H1 (cell line): ENCODE measurements around the gene TNNI3. TPM values are rescaled to one million over a fixed set of nuclear protein-coding genes. Genes with fewer than 3 reads are reported as not detected.

Experiments used
- CTCF ChIA-PET: fragments of 300-600 bp; sonication (Branson Sonifier 250); formaldehyde crosslinking; loops from one replicate; lab custom pipeline; 2021; ENCODE audit not compliant: partially characterized antibody; lab: Charles Lee
- POLR2A ChIA-PET: fragments of 300-600 bp; sonication (Branson Sonifier 250); formaldehyde crosslinking; loops from one replicate; lab custom pipeline; 2021; ENCODE audit warnings: inconsistent platforms; ENCODE audit not compliant: partially characterized antibody; lab: Charles Lee
- DNase-seq, 2 experiments: peaks; one replicate each; pipeline versions ENCODE4 v3.0.0 to v3.0.0-alpha.2; 2010 to 2022; ENCODE audit warnings: low spot score in 2 of 2, low read depth in 1 of 2, mixed read lengths in 1 of 2
- FAIRE-seq: peaks from 2 replicates; lab custom pipeline; 2011; peaks lifted over from hg19 to GRCh38; lab: Jason Lieb, UNC
- H2AFZ ChIP-seq: 2 replicates; pipeline ENCODE4 v1.8.1; 2012; ENCODE audit warnings: low read length, inconsistent platforms
- H2AK5ac ChIP-seq: 2 replicates; pipeline ENCODE4 v1.6.1; 2013; ENCODE audit warnings: low read depth, low read length
- H2BK120ac ChIP-seq: replicated peaks from 2 replicates; pipeline ENCODE3; 2013; ENCODE audit warnings: low read depth, low read length, inconsistent platforms
- H2BK12ac ChIP-seq: 2 replicates; pipeline ENCODE4 v1.6.1; 2013; ENCODE audit warnings: low read depth, low read length
- H2BK15ac ChIP-seq: 2 replicates; pipeline ENCODE4 v1.6.1; 2013; ENCODE audit warnings: low read length
- H2BK20ac ChIP-seq: 2 replicates; pipeline ENCODE4 v1.6.1; 2013; ENCODE audit warnings: low read length
- H2BK5ac ChIP-seq: 2 replicates; pipeline ENCODE4 v1.6.1; 2013; ENCODE audit warnings: low read depth, low read length
- H3K14ac ChIP-seq: 2 replicates; pipeline ENCODE4 v1.6.1; 2013; ENCODE audit warnings: inconsistent platforms; ENCODE audit not compliant: insufficient read length
- H3K18ac ChIP-seq: 2 replicates; pipeline ENCODE4 v1.6.1; 2013; ENCODE audit warnings: low read length; ENCODE audit errors: extremely low read depth
- H3K23ac ChIP-seq: 2 replicates; pipeline ENCODE4 v1.6.1; 2013; ENCODE audit warnings: inconsistent platforms; ENCODE audit not compliant: insufficient read length
- H3K23me2 ChIP-seq: 2 replicates; pipeline ENCODE4 v1.6.1; 2013; ENCODE audit warnings: low read depth, low read length
- H3K27ac ChIP-seq: 2 replicates; pipeline ENCODE4 v1.6.1; 2011; ENCODE audit warnings: low read depth, low read length, inconsistent platforms
- H3K27me3 ChIP-seq, 4 experiments: replicated peaks in 1 of 4; 1 replicate in 1 of 4; 2 replicates in 3 of 4; pipeline versions ENCODE4 v1.6.1 to v1.8.1; 2011 to 2013; ENCODE audit warnings: low read length in 3 of 4, mild to moderate bottlenecking in 3 of 4, inconsistent platforms in 2 of 4, mixed read lengths in 2 of 4, moderate library complexity in 1 of 4; ENCODE audit not compliant: control insufficient read depth in 3 of 4, insufficient read depth in 3 of 4; ENCODE audit errors: extremely low read depth in 1 of 4
- H3K36me3 ChIP-seq, 4 experiments: 2 replicates each; pipeline versions ENCODE4 v1.6.1 to v1.8.1; 2011 to 2013; ENCODE audit warnings: mild to moderate bottlenecking in 4 of 4, low read length in 3 of 4, moderate library complexity in 2 of 4, control low read depth in 1 of 4, inconsistent platforms in 1 of 4; ENCODE audit not compliant: insufficient read depth in 4 of 4, control insufficient read depth in 2 of 4
- H3K4ac ChIP-seq: replicated peaks from 2 replicates; pipeline ENCODE3; 2013; ENCODE audit warnings: low read length, low read depth, mixed read lengths, inconsistent platforms; ENCODE audit not compliant: insufficient read length
- H3K4me1 ChIP-seq, 4 experiments: replicated peaks in 1 of 4; 1 replicate in 1 of 4; 2 replicates in 3 of 4; pipeline versions ENCODE4 v1.6.1 to v1.8.1; 2011 to 2013; ENCODE audit warnings: low read length in 3 of 4, inconsistent platforms in 2 of 4, mixed read lengths in 1 of 4; ENCODE audit not compliant: insufficient read depth in 4 of 4, control insufficient read depth in 3 of 4
- H3K4me2 ChIP-seq, 2 experiments: 2 replicates each; pipeline versions ENCODE4 v1.6.1 to v1.8.1; 2011 to 2013; ENCODE audit warnings: low read depth in 2 of 2, low read length in 2 of 2, control low read depth in 1 of 2, inconsistent platforms in 1 of 2, mild to moderate bottlenecking in 1 of 2; ENCODE audit not compliant: insufficient read depth in 1 of 2
- H3K4me3 ChIP-seq, 4 experiments: fragments of 200-600, 300-600 bp in 1 of 4; sonication (generic), shearing (Covaris generic), sonication (Bioruptor Twin) in 1 of 4; 2 replicates each; pipeline versions ENCODE4 v1.5.1 to v1.8.1; 2011 to 2016; ENCODE audit warnings: low read length in 4 of 4, low read depth in 3 of 4, control low read depth in 2 of 4, inconsistent platforms in 2 of 4, mild to moderate bottlenecking in 2 of 4, mixed read lengths in 1 of 4, moderate library complexity in 1 of 4; ENCODE audit not compliant: insufficient read depth in 2 of 4; ENCODE audit errors: extremely low read depth in 1 of 4
- H3K56ac ChIP-seq: replicated peaks from 2 replicates; pipeline ENCODE3; 2013; ENCODE audit warnings: low read depth, mild to moderate bottlenecking, mixed read lengths, low read length, inconsistent platforms; ENCODE audit not compliant: insufficient read length
- H3K79me1 ChIP-seq: 2 replicates; pipeline ENCODE4 v1.6.1; 2013; ENCODE audit warnings: low read depth, low read length, control low read depth
- H3K79me2 ChIP-seq, 2 experiments: 2 replicates each; pipeline versions ENCODE4 v1.6.1 to v1.8.1; 2012 to 2013; ENCODE audit warnings: low read length in 2 of 2, mild to moderate bottlenecking in 2 of 2, inconsistent platforms in 1 of 2; ENCODE audit not compliant: insufficient read depth in 2 of 2, control insufficient read depth in 1 of 2
- H3K9ac ChIP-seq, 4 experiments: replicated peaks in 1 of 4; 1 replicate in 1 of 4; 2 replicates in 3 of 4; pipeline versions ENCODE4 v1.6.1 to v1.8.1; 2011 to 2013; ENCODE audit warnings: low read depth in 3 of 4, low read length in 3 of 4, control low read depth in 2 of 4, mild to moderate bottlenecking in 2 of 4, moderate library complexity in 2 of 4, inconsistent platforms in 1 of 4; ENCODE audit errors: extremely low read depth in 1 of 4
- H3K9me3 ChIP-seq, 2 experiments: 2 replicates each; pipeline versions ENCODE4 v1.6.1 to v1.8.1; 2012 to 2013; ENCODE audit warnings: mild to moderate bottlenecking in 2 of 2, moderate library complexity in 2 of 2, control low read depth in 1 of 2, inconsistent platforms in 1 of 2, low read depth in 1 of 2, low read length in 1 of 2, mixed read lengths in 1 of 2; ENCODE audit not compliant: insufficient read depth in 2 of 2
- H4K20me1 ChIP-seq, 2 experiments: replicated peaks in 1 of 2; 2 replicates each; pipeline versions ENCODE3 to v1.8.1; 2011 to 2013; ENCODE audit warnings: inconsistent platforms in 2 of 2, low read length in 2 of 2, mild to moderate bottlenecking in 1 of 2; ENCODE audit not compliant: insufficient read depth in 2 of 2, control insufficient read depth in 1 of 2
- H4K5ac ChIP-seq: 2 replicates; pipeline ENCODE4 v1.6.1; 2013; ENCODE audit warnings: low read length, low read depth, mixed read lengths, inconsistent platforms; ENCODE audit not compliant: insufficient read length
- H4K8ac ChIP-seq: 2 replicates; pipeline ENCODE4 v1.8.0; 2013; ENCODE audit warnings: mild to moderate bottlenecking, moderate library complexity, low read length, inconsistent platforms; ENCODE audit not compliant: insufficient read depth; ENCODE audit errors: extremely low read depth
- H4K91ac ChIP-seq: replicated peaks from 2 replicates; pipeline ENCODE3; 2013; ENCODE audit warnings: low read length, mixed read lengths, inconsistent platforms; ENCODE audit not compliant: insufficient read length
- KDM4A ChIP-seq: IDR thresholded peaks from one replicate; pipeline ENCODE4 v1.7.1; 2012; ENCODE audit warnings: low read depth, mild to moderate bottlenecking, moderate library complexity, low read length, inconsistent platforms; ENCODE audit not compliant: severe bottlenecking
- POLR2A ChIP-seq, 2 experiments: IDR thresholded peaks; 1 replicate in 1 of 2; 2 replicates in 1 of 2; pipeline ENCODE4 v1.6.1; 2011; ENCODE audit warnings: low read depth in 2 of 2, low read length in 2 of 2, mild to moderate bottlenecking in 2 of 2; ENCODE audit errors: control extremely low read depth in 1 of 2
- RNF2 ChIP-seq: fragments of 200-900, 300-1000 bp; sonication (generic); IDR thresholded peaks from 2 replicates; pipeline ENCODE4 v1.7.1; 2016; ENCODE audit warnings: borderline replicate concordance, low read depth, mild to moderate bottlenecking, antibody characterized with exemption, low read length; ENCODE audit not compliant: poor library complexity, severe bottlenecking; ENCODE audit errors: missing control alignments
- TBP ChIP-seq: IDR thresholded peaks from 2 replicates; pipeline ENCODE4 v1.6.1; 2011; ENCODE audit warnings: low read depth, low read length, improper control_type of control experiment
- TCF12 ChIP-seq: IDR thresholded peaks from 2 replicates; pipeline ENCODE4 v1.6.1; 2011; ENCODE audit warnings: low read depth, mild to moderate bottlenecking, low read length
- WGBS, 2 experiments: shearing (Covaris generic) in 1 of 2; methylation state at CpG; one replicate each; pipeline versions ENCODE4 v1.1.6 to v1.1.7; 2013 to 2015; ENCODE audit warnings: low lambda C conversion rate in 2 of 2, mixed read lengths in 2 of 2, inconsistent platforms in 1 of 2, low coverage in 1 of 2, missing lambda C conversion rate in 1 of 2; ENCODE audit not compliant: insufficient replicate concordance in 2 of 2, insufficient coverage in 1 of 2, insufficient read length in 1 of 2; ENCODE audit errors: extremely low coverage in 1 of 2, missing lambda C conversion rate in 1 of 2; 5-methylcytosine and 5-hydroxymethylcytosine counted together
- polyA plus RNA-seq, 7 experiments: library from polyadenylated mRNA; depleted of rRNA in 3 of 7; stranded (reverse) in 5 of 7; unstranded in 2 of 7; fragments of >200 nt in 5 of 7; fragments of 200-250 nt in 2 of 7; gene quantifications; 1 replicate in 5 of 7; 2 replicates in 1 of 7; 4 replicates in 1 of 7; pipeline versions ENCODE4 v1.2.1 to v1.2.3, GENCODE V29; 2011 to 2013; ENCODE audit warnings: missing spikeins in 2 of 7, mixed read lengths in 2 of 7
- total RNA-seq: library from RNA; stranded (reverse); fragmentation: NEBNext Ultra II Directional; extraction: Animal tissue kit (Norgen Biotek cat#: 25700); gene quantifications from 2 replicates; pipeline ENCODE4 v1.2.1, GENCODE V29; 2021

TNNI3 gene
- total and polyA plus RNA-seq, 2 of the 8 experiments (the other 6 are each of a cell fraction or from before 2014, with no cell fraction given), result 16.9 to 56.0 TPM

GRCh38 chr19:55171440-55171839, 13.9 kb upstream of the TNNI3 start:
- no peak overlapping the region for H2BK15ac ChIP-seq
- no peaks in the 10 kb centered on the region for H3K79me2 ChIP-seq
- H3K23ac ChIP-seq, result no peak overlapping the region
- H2BK12ac ChIP-seq, result no peak overlapping the region
- no peak overlapping the region for H3K4ac ChIP-seq
- no peak overlapping the region for H3K4me2 ChIP-seq
- no peaks in the 10 kb centered on the region for H3K36me3 ChIP-seq
- H2AK5ac ChIP-seq, result no peak overlapping the region
- H3K4me3 ChIP-seq, result no peak overlapping the region
- no peak overlapping the region for H3K14ac ChIP-seq
- no peak overlapping the region for H3K18ac ChIP-seq
- no peak overlapping the region for H2BK20ac ChIP-seq
- no peak overlapping the region for H2AFZ ChIP-seq
- no peak overlapping the region for H4K91ac ChIP-seq
- peaks cover 2 to 54% (median 28%) of the 10 kb centered on the region in 4 experiments; a peak in 6 of 7 replicates for H3K27me3 ChIP-seq
- no peaks in the 10 kb centered on the region for H3K9me3 ChIP-seq
- no peak overlapping the region for H2BK5ac ChIP-seq
- FAIRE-seq (no peak), DNase-seq (no peak)
- WGBS, 2 experiments, result 76% methylated on average over 5 of the region's 5 CpGs; no CpG with 5 or more reads in 1 of the 2 experiments
- H3K23me2 ChIP-seq, result peaks cover 13% of the 10 kb centered on the region; the same call in 1 of the 2 replicates
- ChIA-PET CTCF (interaction anchor here (1.2 to 1.6 kb wide), 3 partner anchors 11 to 31 kb away, joined by 4 read pairs; no protein-coding TSS in a partner anchor), POLR2A (interaction anchor here (1.0 kb wide), 1 partner anchor 11 kb away, joined by 5 read pairs; no protein-coding TSS in a partner anchor)
- no peak overlapping the region for H3K56ac ChIP-seq
- H3K79me1 ChIP-seq, result no peaks in the 10 kb centered on the region
- no peaks in the 10 kb centered on the region for H4K20me1 ChIP-seq
- H3K9ac ChIP-seq, result no peak overlapping the region
- H3K27ac ChIP-seq, result no peak overlapping the region
- H2BK120ac ChIP-seq, result no peak overlapping the region
- no peak overlapping the region for H4K5ac ChIP-seq
- TF ChIP-seq RNF2, result no peak
- no peak for TF ChIP-seq POLR2A (IDR thresholded peaks at IDR 0.05; ENCODE audit: control extremely low read depth in 1 of 2, low read depth in 2 of 2, low read length in 2 of 2)
- no peak for TF ChIP-seq TCF12
- TF ChIP-seq TBP, result no peak
- no peak for TF ChIP-seq KDM4A
- no peak overlapping the region for H4K8ac ChIP-seq
- peaks cover 7 to 18% (median 14%) of the 10 kb centered on the region in 4 experiments for H3K4me1 ChIP-seq
